Endothelial cell of umbilical vein (primary cell): ENCODE measurements around the gene OGG1. TPM values are rescaled to one million over a fixed set of nuclear protein-coding genes. Genes with fewer than 3 reads are reported as not detected.

Source experiments
- BruUV-seq: library from RNA; stranded (reverse); fragments of 400-500 nt; replicated peaks from 2 replicates; lab custom pipeline; 2021; lab: Mats Ljungman, UMichigan
- CTCF ChIA-PET: fragments of 300-600, 350-600 bp; sonication (Branson Sonifier 250); formaldehyde crosslinking; loops from one replicate; lab custom pipeline; 2021; ENCODE audit warnings: antibody characterized with exemption, inconsistent platforms; lab: Charles Lee
- POLR2A ChIA-PET: fragments of 300-600, 350-600 bp; sonication (Branson Sonifier 250); formaldehyde crosslinking; loops from one replicate; lab custom pipeline; 2021; ENCODE audit warnings: antibody characterized with exemption, inconsistent platforms; lab: Charles Lee
- DNase-seq: peaks from one replicate; pipeline ENCODE4 v3.0.0-alpha.2; 2011; ENCODE audit warnings: low read depth, low spot score
- FAIRE-seq: peaks from 2 replicates; lab custom pipeline; 2011; peaks lifted over from hg19 to GRCh38; lab: Jason Lieb, UNC
- H2AFZ ChIP-seq: 2 replicates; pipeline ENCODE4 v1.6.0; 2012; ENCODE audit warnings: low read depth, low read length, control low read depth, inconsistent platforms
- H3K27ac ChIP-seq: 2 replicates; pipeline ENCODE4 v1.5.1; 2011; ENCODE audit warnings: low read depth, mild to moderate bottlenecking, control low read depth, low read length, moderate library complexity; ENCODE audit not compliant: insufficient read depth
- H3K27me3 ChIP-seq, 2 experiments: 2 replicates each; pipeline versions ENCODE4 v1.6.0 to v1.6.1; 2011; ENCODE audit warnings: low read length in 2 of 2, mixed read lengths in 1 of 2; ENCODE audit not compliant: control insufficient read depth in 2 of 2, insufficient read depth in 2 of 2
- H3K36me3 ChIP-seq, 2 experiments: 2 replicates in 1 of 2; 3 replicates in 1 of 2; pipeline ENCODE4 v1.5.1; 2011; ENCODE audit warnings: low read length in 2 of 2, mild to moderate bottlenecking in 1 of 2, moderate library complexity in 1 of 2; ENCODE audit not compliant: control insufficient read depth in 2 of 2, insufficient read depth in 2 of 2; ENCODE audit errors: extremely low read depth in 1 of 2
- H3K4me1 ChIP-seq: 3 replicates; pipeline ENCODE4 v1.5.1; 2011; ENCODE audit warnings: mild to moderate bottlenecking, low read length; ENCODE audit not compliant: control insufficient read depth, insufficient read depth; ENCODE audit errors: extremely low read depth
- H3K4me2 ChIP-seq: 2 replicates; pipeline ENCODE4 v1.6.1; 2011; ENCODE audit warnings: low read length, control low read depth, mixed read lengths; ENCODE audit not compliant: insufficient read depth
- H3K4me3 ChIP-seq, 3 experiments: fragments of 200-600 bp in 1 of 3; sonication (generic), shearing (Covaris generic) in 1 of 3; replicated peaks in 1 of 3; 2 replicates each; pipeline ENCODE4 v1.5.1; 2011 to 2016; ENCODE audit warnings: control low read depth in 3 of 3, low read length in 3 of 3, mild to moderate bottlenecking in 2 of 3, inconsistent platforms in 1 of 3, low read depth in 1 of 3, moderate library complexity in 1 of 3; ENCODE audit not compliant: insufficient read depth in 1 of 3
- H3K79me2 ChIP-seq: 2 replicates; pipeline ENCODE4 v1.6.0; 2012; ENCODE audit warnings: low read length, inconsistent platforms; ENCODE audit not compliant: control insufficient read depth, insufficient read depth
- H3K9ac ChIP-seq: replicated peaks from 2 replicates; pipeline ENCODE3; 2011; ENCODE audit warnings: low read length, control low read depth; ENCODE audit not compliant: insufficient read depth; ENCODE audit errors: extremely low read depth
- H3K9me1 ChIP-seq: replicated peaks from 3 replicates; pipeline ENCODE4 v1.6.0; 2011; ENCODE audit warnings: mild to moderate bottlenecking, low read length; ENCODE audit not compliant: control insufficient read depth, insufficient read depth; ENCODE audit errors: extremely low read depth
- H3K9me3 ChIP-seq: replicated peaks from 2 replicates; pipeline ENCODE4 v1.5.1; 2012; ENCODE audit warnings: low read length, inconsistent platforms; ENCODE audit not compliant: control insufficient read depth, insufficient read depth
- H4K20me1 ChIP-seq: replicated peaks from 2 replicates; pipeline ENCODE3; 2011; ENCODE audit warnings: mild to moderate bottlenecking, low read length; ENCODE audit not compliant: control insufficient read depth, insufficient read depth; ENCODE audit errors: extremely low read depth
- CTCF ChIP-seq, 2 donors: IDR thresholded peaks; 1 replicate in 1 of 2; 2 replicates in 1 of 2; pipeline ENCODE4 v1.5.1; 2011; ENCODE audit warnings: low read length in 2 of 2, mild to moderate bottlenecking in 2 of 2, moderate library complexity in 2 of 2, control low read depth in 1 of 2, inconsistent platforms in 1 of 2, low read depth in 1 of 2; ENCODE audit not compliant: insufficient read depth in 1 of 2; ENCODE audit errors: extremely low read depth in 1 of 2
- EZH2 ChIP-seq: IDR thresholded peaks from 2 replicates; pipeline ENCODE4 v1.6.1; 2012; ENCODE audit warnings: borderline replicate concordance, low read depth, mild to moderate bottlenecking, moderate library complexity, low read length, inconsistent platforms; ENCODE audit not compliant: severe bottlenecking
- GATA2 ChIP-seq: IDR thresholded peaks from 2 replicates; pipeline ENCODE4 v1.7.0; 2011; ENCODE audit warnings: low read depth, mild to moderate bottlenecking, moderate library complexity, mixed read lengths, low read length; ENCODE audit not compliant: insufficient read length, insufficient read depth
- JUN ChIP-seq: IDR thresholded peaks from 2 replicates; pipeline ENCODE4 v1.6.1; 2011; ENCODE audit warnings: borderline replicate concordance, low read depth; ENCODE audit not compliant: insufficient read length, insufficient read depth
- MAX ChIP-seq: IDR thresholded peaks from 2 replicates; pipeline ENCODE4 v1.6.1; 2011; ENCODE audit not compliant: insufficient read depth, insufficient read length
- POLR2A ChIP-seq: IDR thresholded peaks from 2 replicates; pipeline ENCODE4 v1.6.1; 2012; ENCODE audit warnings: low read depth, mild to moderate bottlenecking, control low read depth, low read length
- dilution Hi-C: fragments of 300-500 bp; cut with MboI; formaldehyde crosslinking; loops from one replicate; pipeline ENCODE4 v1.15.0; 2019; ENCODE audit warnings: low sequenced_read_pairs; ENCODE audit not compliant: extremely low pct_ligation_motif_present
- intact Hi-C: fragments of 100-400 bp; cut with micrococcal nuclease; formaldehyde crosslinking; loops from one replicate; pipeline ENCODE4 v1.10.0; 2022
- polyA plus RNA-seq, 4 experiments: library from polyadenylated mRNA; depleted of rRNA in 3 of 4; stranded (reverse) in 3 of 4; unstranded in 1 of 4; fragments of >200 nt; gene quantifications; 2 replicates each; pipeline versions ENCODE4 v1.2.1 to v1.2.3, GENCODE V29; 2011 to 2012; ENCODE audit warnings: missing spikeins in 1 of 4
- total RNA-seq: library from RNA; stranded (reverse); gene quantifications from 2 replicates; pipeline ENCODE4 v1.2.3, GENCODE V29; 2021

Gene OGG1
- total and polyA plus RNA-seq, 2 donors (not counting 3 experiments of a cell fraction or from before 2014, with no cell fraction given) = 24.1 to 32.1 TPM

- peak; percentile 60 for FAIRE-seq
- Histone ChIP-seq H3K9me1 (no peaks in the 10 kb centered on the region), H3K36me3 (peaks cover 2 to 9% of the 10 kb centered on the region in 2 experiments), H3K4me1 (peaks cover 13% of the 10 kb centered on the region), H3K27ac (peak overlapping the region; percentile 93), H2AFZ (peak overlapping the region; percentile 12), H3K4me2 (peak overlapping the region; percentile 68), H3K27me3 (no peaks in the 10 kb centered on the region), H4K20me1 (no peaks in the 10 kb centered on the region), H3K9ac (peak overlapping the region; percentile 97), H3K4me3 (peak overlapping the region; percentile 68 to 88 (median 88)), H3K9me3 (no peaks in the 10 kb centered on the region), H3K79me2 (peaks cover 43% of the 10 kb centered on the region)
- ChIA-PET POLR2A (interaction anchor here (0.7 to 1.0 kb wide), 4 partner anchors 23 to 140 kb away, joined by 3 read pairs; partner anchors contain the start of genes CAMK1, CRELD1 and OGG1), CTCF (interaction anchor here (0.7 to 1.8 kb wide), 7 partner anchors 10 to 153 kb away, joined by 3 to 10 read pairs (median 4); partner anchors contain the start of gene CRELD1)
- TF ChIP-seq EZH2 (no peak), JUN (no peak), POLR2A (peak; percentile 77), MAX (no peak), GATA2 (no peak)
- peak; percentile 56 for DNase-seq
- dilution Hi-C loops (no loop called here), intact Hi-C loops (loop anchor here (1.0 to 5.0 kb wide), 4 partner anchors 16 to 144 kb away; partner anchors contain the start of genes IL17RC and MTMR14)
- TSS peak; percentile 42 for BruUV-seq
Observed at GRCh38 chr3:9793161-9793781, 43.5 kb downstream of the OGG1 start.

- Histone ChIP-seq H3K4me2 (no peak overlapping the region), H3K4me3 (no peak overlapping the region), H4K20me1 (no peaks in the 10 kb centered on the region), H2AFZ (no peak overlapping the region), H3K9ac (no peak overlapping the region), H3K9me3 (no peaks in the 10 kb centered on the region), H3K4me1 (peaks cover 13% of the 10 kb centered on the region), H3K27ac (no peak overlapping the region), H3K27me3 (no peaks in the 10 kb centered on the region), H3K79me2 (peaks cover 43% of the 10 kb centered on the region), H3K9me1 (no peaks in the 10 kb centered on the region), H3K36me3 (peaks cover 3 to 11% of the 10 kb centered on the region in 2 experiments)
- dilution Hi-C loops (no loop called here), intact Hi-C loops (loop anchor here (5.0 kb wide), 1 partner anchor 77 kb away; no protein-coding TSS in a partner anchor)
- TF ChIP-seq CTCF (IDR thresholded peaks at IDR 0.05; ENCODE audit: extremely low read depth in 1 of 2, insufficient read depth in 1 of 2, low read depth in 1 of 2, low read length in 2 of 2) (no peak), JUN (no peak), POLR2A (no peak), MAX (no peak), GATA2 (no peak)
- FAIRE-seq (no peak), DNase-seq (no peak)
- CTCF ChIA-PET = no interaction called here
- BruUV-seq = no TSS peak
- POLR2A ChIA-PET = no interaction called here
Observed at GRCh38 chr3:9794400-9794799, 44.6 kb downstream of the OGG1 start.
